NCI-H2196 treated with DMSO at 0.1 percent for 48 hours (cell line): ENCODE measurements around the gene PANK3.

Source experiments
- DNase-seq: peaks from one replicate; lab custom pipeline; 2025; ENCODE audit not compliant: unreplicated experiment; lab: John Stamatoyannopoulos, UW

The PANK3 gene

DNA sequence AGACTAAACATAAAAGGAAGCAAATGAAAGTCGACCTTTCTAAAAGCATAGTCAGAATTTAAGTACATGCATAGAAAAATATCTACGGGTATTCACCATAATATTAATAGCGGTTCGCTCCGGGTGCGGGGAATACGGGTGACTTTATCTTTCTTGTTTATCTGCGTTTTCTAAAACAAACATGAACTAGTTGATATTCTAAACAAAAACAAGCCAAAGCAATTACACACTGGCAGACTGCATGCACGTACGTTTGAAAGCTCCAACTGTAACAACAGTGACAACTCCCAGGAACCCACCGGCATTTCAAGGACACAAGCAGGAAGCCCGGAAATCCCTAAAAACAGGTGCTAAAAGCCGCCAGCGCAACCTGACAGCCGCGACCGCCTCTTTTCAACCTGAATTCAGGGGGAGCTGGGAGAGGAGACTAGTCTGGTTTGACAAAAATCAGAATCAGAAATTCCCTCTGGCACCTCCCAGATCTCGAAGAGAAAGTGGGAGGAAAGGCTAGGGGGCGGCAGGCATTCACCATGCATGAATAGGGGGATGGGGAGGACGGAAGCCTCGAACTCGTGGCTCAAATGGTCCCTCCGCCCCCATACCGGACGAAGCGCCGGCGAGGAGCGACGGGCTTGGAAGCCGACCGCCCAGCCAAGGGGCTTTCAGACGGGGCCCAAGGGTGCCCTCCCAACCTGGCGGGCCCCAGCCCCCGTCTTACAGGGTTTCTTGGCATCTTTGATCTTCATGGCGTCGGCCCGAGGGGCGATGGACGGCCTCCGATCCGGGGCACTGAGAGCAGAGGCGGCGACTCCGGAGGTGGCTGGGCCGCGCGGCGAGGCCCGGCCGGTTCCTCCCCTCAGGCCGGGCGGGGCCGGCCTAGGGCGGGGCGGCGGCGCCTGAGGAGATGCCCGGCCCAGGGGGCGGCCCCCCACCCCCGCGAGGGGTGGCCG lies at the start of gene PANK3:
Gene PANK3 (minus strand): TSS at position 831 of the 950 bp plus-strand sequence. CDS start 85 bp downstream, at position 746.
- DNase-seq = peak; percentile 61

DNA sequence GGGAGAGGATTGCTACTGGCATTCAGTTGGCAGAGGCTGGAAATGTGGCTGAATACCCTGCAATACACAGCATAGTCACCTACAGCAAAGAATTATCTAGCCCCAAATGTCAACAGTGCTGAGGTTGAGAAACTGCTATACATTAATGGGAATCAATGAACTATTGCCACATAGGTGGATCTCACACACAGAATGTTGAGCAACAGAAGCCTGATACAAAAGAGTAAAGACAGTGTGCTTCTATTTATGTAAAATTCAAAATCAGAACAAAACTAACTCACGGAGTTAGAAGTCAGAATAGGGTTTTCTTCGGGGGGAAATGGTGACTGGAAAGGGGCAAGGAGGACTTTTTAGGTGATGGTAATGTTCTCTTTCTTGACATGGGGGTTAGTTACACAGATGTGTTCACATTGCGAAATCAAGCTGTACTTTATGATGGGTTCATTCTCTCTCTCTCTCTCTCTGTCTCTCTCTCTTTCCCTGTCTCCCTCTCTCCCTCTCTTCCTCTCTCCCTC lies 45.7 kb upstream of the PANK3 start:
- DNase-seq = no peak

DNA sequence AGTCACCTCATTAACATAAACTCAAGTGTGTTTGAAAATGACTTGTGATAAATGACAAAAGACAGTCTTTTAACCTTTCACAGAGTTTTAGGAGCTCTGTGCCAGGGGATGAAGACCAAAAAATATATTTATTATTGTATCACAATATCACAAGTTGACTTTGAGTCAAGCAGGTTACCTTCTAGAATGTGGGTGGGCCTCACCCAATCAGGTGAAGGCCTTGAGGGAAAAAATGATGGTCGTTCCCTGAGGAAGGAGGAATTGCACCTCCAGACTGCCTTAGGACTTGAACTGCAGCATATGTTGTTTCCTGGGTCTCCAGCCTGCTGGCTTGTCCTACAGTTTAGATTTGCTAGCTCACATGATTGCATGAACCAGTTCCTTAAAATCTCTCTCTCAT lies 41.6 kb upstream of the PANK3 start:
- DNase-seq = no peak

DNA sequence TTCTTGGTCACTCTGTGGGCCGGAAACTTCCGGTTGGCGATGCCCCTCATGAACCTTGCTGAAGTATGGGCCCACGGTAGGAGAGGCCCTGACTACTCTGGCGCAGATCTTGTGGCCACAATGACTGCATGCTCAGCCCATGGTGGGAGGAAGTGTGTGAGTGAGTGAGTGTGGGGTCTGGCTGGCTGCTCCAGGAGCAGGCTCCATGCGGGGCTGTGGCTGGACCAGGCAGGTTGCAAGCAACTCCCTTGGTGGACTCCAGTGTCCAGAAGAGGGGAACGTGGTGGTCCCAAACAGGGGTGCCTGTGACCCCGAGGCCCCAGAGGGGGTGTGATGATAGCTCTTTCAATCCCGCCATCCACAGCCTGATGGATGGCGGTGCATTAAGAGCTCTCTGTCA lies 35.5 kb upstream of the PANK3 start:
- DNase-seq = no peak

DNA sequence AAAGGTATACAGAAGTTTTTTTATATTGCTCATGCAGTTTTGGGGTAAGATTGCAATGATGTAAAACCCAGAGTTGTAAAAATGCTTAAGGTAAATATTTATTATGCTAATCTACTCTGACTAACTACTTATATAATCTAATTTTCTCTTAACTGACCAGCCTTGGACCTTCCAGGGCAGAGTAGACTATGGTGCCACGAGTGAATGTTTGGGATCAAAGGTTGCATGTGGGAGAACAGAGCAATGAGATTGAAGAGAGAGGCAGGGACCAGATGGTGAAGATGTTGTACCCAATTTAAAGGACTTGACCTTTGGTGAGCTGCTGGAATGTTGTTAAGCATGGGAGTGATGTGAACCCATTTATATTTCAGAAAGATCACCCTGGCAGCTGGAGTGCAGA lies 34.8 kb upstream of the PANK3 start:
- DNase-seq = no peak

DNA sequence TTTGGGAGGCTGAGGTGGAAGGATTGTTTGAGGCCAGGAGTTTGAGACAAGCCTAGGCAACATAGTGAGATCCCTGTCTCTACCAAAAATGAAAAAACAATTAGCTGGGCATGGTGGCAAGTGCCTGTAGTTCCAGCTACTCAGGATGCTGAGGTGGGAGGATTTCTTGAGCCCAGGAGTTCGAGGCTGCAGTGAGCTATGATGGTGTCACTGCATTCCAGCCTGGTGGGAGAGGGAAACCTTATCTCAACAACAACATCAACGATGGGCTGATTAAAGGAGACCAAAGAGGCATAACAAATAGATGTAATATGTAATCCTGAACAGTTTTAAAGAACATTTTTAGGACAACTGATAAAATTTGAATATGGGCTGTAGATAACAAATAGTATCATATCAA lies 34.2 kb upstream of the PANK3 start:
- no peak for DNase-seq

DNA sequence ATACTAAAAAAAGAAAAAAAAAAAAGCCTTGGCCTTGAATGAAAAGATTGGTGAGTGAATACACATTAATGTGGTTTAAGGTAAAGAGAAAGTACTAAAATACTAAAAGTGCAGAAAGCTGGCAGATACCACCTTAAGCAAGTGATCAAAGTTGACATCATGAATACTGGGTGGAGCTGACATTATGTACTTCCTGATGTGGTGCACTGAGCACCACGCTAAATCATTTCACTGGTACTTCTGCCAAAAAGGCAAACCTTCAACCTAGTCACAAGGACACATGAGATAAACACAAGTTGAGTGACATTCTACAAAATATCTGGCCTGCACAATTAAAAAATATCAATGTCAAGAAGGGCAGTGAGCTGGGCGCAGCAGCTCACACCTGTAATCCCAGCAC lies 33.8 kb upstream of the PANK3 start:
- DNase-seq = no peak

DNA sequence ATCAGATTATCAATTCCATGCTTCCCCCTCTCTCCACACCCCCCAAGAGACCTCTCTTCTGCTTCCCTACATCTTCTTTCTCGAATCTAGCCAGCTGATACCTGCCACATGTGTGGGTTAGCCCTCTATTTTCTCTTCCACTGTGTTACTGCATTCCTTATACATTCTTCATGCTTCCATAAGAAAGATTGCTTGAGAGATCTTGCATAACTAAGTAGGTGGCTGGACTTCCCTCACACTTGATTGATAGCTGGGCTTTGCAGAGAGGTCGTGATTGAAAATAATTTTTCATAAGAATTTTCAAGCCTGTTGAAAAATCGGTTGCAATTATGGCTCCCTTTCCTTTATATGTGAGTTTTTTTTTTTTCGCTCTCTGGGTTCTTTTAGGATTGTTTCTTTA lies 33.0 kb upstream of the PANK3 start:
- no peak for DNase-seq

DNA sequence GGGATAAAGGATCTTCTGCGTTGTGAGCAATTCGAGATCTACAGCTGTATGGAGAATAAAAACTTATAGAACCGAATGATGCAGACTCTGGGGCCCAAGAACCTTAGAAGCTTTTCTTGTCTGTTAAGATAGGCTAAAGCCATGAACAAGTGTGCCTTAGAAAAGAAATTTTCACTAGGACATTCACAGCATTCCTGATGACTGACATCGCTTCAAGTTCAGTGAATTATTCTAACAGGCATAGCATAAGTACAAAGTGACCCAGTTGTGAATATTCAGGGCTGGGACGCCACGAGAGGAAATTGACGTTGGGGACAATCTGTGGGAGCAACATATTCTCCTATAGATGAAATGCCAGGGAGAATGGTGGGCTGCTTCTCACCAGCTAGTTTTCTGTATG lies 32.0 kb upstream of the PANK3 start:
- DNase-seq = no peak

DNA sequence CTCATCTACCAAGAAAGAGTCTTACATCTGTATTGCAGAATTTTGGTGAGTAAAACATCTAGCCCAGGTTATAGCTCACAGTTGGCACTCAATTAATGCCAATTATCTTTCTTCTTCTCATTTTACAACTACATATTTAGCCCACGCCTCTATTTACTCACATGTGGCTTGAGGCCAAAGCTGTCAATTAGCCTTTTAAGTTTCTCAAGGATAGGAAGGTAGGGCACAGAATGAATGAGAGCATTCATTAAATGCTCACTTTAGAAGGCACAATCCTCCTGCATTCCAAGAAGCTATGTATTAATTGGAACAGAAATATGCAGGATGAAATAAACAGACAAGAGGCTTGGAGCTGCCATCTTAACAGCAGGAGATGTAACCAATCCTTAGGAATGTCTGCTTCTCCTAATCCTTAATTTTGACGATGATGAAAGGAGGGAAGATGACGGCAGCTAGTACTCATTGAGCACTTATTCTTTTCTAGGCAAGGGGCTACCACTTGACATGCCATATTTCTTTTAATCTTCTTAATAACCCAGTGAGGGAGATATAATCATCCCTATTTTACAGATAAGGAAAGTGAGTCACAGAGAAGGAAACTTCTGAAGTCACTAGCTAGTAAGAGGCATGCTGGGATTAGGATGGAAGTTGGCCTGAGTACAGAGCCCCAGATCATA lies 30.8 kb upstream of the PANK3 start:
- no peak for DNase-seq

DNA sequence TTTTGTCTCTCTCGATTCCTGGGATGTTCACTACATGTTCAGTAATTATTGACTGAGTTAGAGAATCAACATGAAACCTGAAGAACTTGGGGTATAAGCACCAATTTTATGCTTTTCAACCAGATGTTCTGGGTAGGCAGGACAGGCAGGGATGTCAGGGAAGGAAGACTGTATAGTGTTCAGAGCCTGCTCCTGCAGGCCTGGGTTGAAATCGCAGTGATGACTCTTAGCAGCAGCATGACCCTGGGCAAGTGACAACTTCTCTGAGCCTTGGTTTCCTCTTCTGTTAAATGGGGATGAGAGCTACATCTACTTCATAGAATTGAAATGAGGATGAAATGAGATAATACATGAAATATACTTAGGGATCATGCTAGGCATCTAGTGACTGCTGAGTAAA lies 29.7 kb upstream of the PANK3 start:
- no peak for DNase-seq

DNA sequence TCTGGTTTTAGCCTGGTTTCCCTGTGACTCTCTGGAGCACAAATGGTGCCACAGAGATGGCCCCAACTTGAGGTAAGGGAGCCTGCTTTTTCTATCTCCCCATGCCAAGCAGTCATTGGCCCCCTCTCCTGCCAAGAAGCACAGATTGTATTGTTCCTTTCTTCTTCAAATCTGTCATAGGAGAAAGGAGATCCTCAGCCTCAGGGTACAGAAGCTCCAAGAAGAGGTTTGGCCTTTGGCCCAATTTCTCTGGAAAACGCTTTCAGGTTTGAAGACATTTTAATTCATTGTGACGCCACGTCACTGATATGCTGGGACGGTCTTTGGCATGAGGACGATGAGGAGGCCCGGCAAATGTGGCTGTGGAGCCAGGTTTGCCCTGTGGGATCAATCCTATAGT lies 29.2 kb upstream of the PANK3 start:
- no peak for DNase-seq

DNA sequence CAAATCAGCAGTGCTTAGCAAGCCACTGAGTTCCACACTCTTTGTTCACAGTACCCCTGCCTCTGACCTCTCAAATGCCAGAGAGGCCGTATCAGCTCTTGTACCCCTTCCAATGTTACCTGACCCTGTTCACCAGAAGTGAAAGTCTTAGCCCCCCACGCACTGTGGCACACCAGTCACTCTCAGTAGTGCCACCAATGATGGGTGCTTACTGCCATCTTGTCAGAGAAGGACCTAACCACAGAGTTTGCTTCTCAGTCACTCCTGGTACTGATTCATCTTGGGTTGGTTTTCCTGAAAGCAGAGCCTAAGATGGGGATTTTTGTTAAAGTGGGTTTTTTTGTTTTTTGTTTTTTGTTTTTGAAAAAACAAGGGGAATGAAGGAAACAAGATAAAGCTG lies 28.8 kb upstream of the PANK3 start:
- no peak for DNase-seq

DNA sequence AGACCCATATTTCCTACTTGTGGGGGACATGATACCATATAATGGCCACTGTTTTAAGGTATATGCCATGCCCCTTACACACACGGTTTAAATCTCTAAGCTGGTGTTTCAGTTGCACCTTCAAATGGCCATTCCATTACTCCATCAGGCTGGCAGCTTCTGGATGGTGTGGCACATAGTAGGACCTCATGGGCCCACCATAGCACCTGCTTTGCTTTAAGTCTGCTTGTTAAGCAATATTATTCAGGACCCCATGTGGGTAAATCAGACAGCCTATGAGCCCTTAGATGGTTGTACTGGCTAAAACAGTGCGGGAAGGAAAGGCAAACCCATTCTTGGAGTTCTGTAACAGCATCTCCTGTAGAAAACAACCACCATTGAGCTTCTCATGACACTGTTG lies 27.4 kb upstream of the PANK3 start:
- no peak for DNase-seq

DNA sequence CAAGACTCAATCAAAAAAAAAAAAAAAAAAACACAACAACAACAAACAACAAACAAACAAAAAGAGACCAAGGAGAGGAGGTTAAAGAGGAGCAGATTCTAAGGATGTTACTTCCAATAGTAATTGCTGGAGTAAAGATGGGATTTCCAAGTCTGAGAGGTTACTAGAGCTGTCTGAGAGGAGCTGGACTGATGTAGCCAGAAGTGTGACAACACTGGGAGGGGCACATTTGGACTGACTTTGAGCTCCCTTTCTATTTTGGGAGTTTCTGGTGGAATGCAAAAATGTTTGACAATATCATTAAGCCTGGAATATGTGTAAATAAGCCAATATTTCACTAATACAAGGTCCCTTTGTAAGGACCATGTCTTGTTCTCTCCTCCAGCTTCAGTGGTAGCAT lies 25.3 kb upstream of the PANK3 start:
- DNase-seq = no peak

DNA sequence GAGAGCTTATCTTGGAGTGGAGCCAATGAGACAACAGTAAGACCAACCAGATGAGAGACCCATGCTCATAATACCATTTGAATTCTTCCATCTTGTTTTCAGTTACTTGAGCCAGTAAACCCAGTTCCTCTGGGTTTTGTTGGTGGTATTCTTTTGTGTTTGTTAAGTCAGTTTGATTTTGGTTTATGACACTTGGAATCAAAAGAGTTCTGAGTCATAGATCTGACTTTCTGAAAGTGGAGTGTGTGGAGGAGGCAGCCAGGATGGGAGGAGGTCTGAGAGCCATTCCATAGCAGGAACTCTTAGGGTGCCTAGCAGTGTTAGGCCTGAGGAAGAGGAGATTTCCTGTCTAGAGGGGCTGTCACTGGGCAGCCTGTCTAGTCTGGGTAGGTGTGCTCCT lies 24.6 kb upstream of the PANK3 start:
- no peak for DNase-seq

DNA sequence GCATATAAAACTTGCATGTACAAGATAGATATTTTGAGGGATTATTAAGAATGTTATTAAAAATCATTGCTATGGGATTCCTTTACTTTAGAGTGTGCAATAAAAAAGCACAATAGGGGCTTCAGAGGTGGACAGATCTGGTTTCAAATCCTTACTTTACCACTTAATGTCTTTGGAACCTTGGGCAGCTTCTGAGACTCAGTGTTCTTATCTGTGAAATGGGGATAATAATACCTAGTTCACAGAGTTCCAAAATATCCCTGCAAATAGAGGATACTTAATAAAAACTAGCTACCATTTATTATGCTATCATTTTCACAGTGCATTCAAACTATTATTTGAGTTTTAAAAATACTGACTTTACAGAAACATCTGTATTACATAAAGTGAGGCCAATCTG lies 23.3 kb upstream of the PANK3 start:
- no peak for DNase-seq

DNA sequence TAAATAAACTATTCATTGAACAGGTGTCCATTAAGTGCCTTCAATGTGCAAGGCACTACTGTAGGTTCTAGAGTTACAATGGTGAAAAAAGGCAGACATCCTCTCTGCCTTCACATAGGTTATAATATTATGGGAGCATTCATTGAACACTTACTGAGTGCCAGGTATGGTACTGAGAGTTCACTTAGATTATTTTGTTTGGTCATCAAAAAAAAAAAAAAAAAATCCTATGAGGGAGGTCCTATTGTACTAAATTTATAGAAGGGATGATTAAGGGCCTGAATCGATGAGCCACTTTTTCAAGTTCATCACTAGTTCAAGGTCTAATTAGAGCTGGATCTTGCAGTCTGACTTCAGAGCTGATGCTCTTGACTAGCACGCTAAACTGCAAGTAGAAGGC lies 22.8 kb upstream of the PANK3 start:
- no peak for DNase-seq

DNA sequence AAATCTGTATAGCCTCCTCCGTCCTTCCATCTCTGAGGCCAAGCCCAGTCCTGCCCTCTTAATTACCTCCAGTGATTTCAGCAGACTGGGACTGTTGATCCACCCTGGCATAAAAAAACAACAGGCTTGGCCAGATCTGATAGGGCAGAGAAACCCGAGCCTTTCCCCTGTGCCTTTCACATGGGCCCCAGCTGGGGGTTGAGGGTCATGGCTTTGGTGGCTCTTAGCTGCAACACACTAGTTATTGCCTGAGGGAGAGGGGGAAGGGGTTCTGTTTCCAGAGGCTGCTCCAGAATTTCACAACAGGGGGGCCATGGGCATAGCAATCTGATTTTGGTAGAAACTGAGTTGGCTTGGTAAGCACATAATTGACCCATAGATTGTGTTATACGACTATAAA lies 21.2 kb upstream of the PANK3 start:
- DNase-seq = peak; percentile 51

DNA sequence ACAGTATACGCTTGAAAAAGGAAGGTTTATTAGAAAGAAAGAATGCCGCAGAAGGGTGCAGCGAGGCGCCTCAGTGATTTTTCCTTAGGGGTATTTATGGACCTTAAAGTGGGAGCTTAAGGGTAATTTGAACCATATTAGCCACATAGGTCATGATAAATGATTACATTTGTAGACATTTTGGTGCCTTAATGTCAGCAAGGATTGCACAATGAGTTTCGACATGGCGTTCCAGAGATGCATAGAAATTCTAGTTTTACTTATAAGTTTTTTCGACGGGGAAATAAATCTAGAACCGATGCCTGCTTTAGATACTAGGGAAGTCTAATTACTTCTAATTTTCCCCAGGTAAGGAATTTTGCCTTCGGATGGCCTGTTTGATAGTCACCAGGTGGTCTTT lies 20.7 kb upstream of the PANK3 start:
- no peak for DNase-seq

DNA sequence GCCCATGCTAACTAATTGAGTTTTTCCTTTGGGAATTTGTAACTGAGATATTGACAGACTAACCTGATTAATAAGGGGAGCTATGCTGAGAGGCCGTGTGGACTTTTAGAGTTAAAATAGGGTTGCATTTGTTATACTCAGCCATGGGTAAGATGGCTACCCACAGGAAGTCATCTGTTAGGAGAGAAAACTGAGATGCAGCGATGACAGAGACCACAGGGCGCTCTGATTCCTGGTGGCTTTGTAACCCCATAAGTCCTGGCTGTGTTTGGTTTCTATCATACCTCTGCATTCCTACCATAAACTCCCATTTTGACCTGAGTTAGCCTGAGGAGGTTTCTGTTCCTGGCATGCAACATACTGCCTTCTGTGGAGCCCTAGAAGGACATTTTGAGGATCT lies 19.5 kb upstream of the PANK3 start:
- no peak for DNase-seq

DNA sequence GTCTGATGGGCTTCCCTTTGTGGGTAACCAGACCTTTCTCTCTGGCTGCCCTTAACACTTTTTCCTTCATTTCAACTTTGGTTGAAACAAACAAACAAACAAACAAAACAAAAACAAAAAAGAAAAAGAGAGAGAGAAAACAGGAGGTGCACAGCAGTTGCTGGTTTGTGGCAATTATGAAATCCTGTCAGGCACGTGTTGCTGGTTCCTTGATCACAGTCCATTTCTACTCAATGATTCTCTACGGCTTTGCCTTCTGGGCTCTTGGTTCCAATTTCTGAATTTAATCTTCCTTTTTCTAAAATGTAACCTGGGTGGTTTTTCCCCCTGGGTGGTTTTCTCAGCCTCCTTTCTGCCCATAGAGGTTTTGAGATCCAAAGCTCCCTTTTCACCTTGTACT lies 17.8 kb upstream of the PANK3 start:
- no peak for DNase-seq
